ENCODE results near the gene MYH11.
A peak's percentile ranks its signal among the peaks of the same experiment; 100 is the strongest.

The MYH11 gene

GRCh38 chr16:15856901-15857698 is at the start of gene MYH11:
TSS of gene MYH11 (minus strand) at chr16:15857028. CDS start at chr16:15838252, 18,776 bp downstream.
- DNase-seq, result no peak

GRCh38 chr16:15906439-15906838 is 49.6 kb upstream of the MYH11 start:
- DNase-seq, result no peak

- DNase-seq, result no peak
Measured at GRCh38 chr16:15903960-15904359, 47.1 kb upstream of the MYH11 start.

GRCh38 chr16:15900901-15901500 is 44.2 kb upstream of the MYH11 start:
- DNase-seq, result no peak

- no peak for DNase-seq
Measured at GRCh38 chr16:15900357-15900756, 43.5 kb upstream of the MYH11 start.

- peak; percentile 66 for DNase-seq
Measured at GRCh38 chr16:15899538-15900100, 42.8 kb upstream of the MYH11 start.

- no peak for DNase-seq
Measured at GRCh38 chr16:15898654-15899053, 41.8 kb upstream of the MYH11 start.

- DNase-seq, result no peak
Measured at GRCh38 chr16:15897834-15898254, 41.0 kb upstream of the MYH11 start.

GRCh38 chr16:15897121-15897780 is 40.4 kb upstream of the MYH11 start:
- no peak for DNase-seq

GRCh38 chr16:15894571-15895374 is 37.9 kb upstream of the MYH11 start:
- DNase-seq, result no peak

GRCh38 chr16:15891508-15891907 is 34.7 kb upstream of the MYH11 start:
- no peak for DNase-seq

GRCh38 chr16:15888072-15888976 is 31.5 kb upstream of the MYH11 start, which contains the start of gene CEP20:
TSS of gene CEP20 (minus strand) at chr16:15888603. CDS start at chr16:15888585, 18 bp downstream.
- peak; percentile 100 for DNase-seq

GRCh38 chr16:15887283-15887682 is 30.5 kb upstream of the MYH11 start:
- no peak for DNase-seq

GRCh38 chr16:15886078-15886477 is 29.2 kb upstream of the MYH11 start:
- DNase-seq, result no peak

GRCh38 chr16:15885560-15886001 is 28.8 kb upstream of the MYH11 start:
- DNase-seq, result no peak

- no peak for DNase-seq
Measured at GRCh38 chr16:15882563-15882962, 25.7 kb upstream of the MYH11 start.

GRCh38 chr16:15881794-15882379 is 25.1 kb upstream of the MYH11 start:
- no peak for DNase-seq

- peak; percentile 70 for DNase-seq
Measured at GRCh38 chr16:15880434-15881308, 23.8 kb upstream of the MYH11 start.

- peak; percentile 50 for DNase-seq
Measured at GRCh38 chr16:15879255-15879811, 22.5 kb upstream of the MYH11 start.

GRCh38 chr16:15876503-15876902 is 19.7 kb upstream of the MYH11 start:
- no peak for DNase-seq

Data from NCI-H510A treated with DMSO at 0.1 percent for 48 hours (cell line).